ENCODE measurements around the gene CBX4. TPM values are rescaled to one million over a fixed set of nuclear protein-coding genes. Genes with fewer than 3 reads are reported as not detected.

The CBX4 gene
- total RNA-seq, 1 donor from 2014 or later, result 6.8 TPM

GRCh38 chr17:79861413-79862216, 22.4 kb upstream of the CBX4 start:
- no peaks in the 10 kb centered on the region for H3K4me1 Mint-ChIP-seq (ENCODE audit: unreplicated experiment)
- H3K9me3 Mint-ChIP-seq (ENCODE audit: unreplicated experiment), result no peaks in the 10 kb centered on the region
- H3K27ac Mint-ChIP-seq (ENCODE audit: unreplicated experiment), result peak overlapping the region; percentile 31
- TF ChIP-seq, protein P1, sequence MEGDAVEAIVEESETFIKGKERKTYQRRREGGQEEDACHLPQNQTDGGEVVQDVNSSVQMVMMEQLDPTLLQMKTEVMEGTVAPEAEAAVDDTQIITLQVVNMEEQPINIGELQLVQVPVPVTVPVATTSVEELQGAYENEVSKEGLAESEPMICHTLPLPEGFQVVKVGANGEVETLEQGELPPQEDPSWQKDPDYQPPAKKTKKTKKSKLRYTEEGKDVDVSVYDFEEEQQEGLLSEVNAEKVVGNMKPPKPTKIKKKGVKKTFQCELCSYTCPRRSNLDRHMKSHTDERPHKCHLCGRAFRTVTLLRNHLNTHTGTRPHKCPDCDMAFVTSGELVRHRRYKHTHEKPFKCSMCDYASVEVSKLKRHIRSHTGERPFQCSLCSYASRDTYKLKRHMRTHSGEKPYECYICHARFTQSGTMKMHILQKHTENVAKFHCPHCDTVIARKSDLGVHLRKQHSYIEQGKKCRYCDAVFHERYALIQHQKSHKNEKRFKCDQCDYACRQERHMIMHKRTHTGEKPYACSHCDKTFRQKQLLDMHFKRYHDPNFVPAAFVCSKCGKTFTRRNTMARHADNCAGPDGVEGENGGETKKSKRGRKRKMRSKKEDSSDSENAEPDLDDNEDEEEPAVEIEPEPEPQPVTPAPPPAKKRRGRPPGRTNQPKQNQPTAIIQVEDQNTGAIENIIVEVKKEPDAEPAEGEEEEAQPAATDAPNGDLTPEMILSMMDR (IDR thresholded peaks at IDR 0.05; ENCODE audit: unreplicated experiment), result no peak
- no peaks in the 10 kb centered on the region for H3K36me3 Mint-ChIP-seq (ENCODE audit: low read depth, unreplicated experiment)
- no peak overlapping the region for H3K4me3 Mint-ChIP-seq (ENCODE audit: unreplicated experiment)
- DNase-seq (ENCODE audit: low spot score), result no peak
- peaks cover 23% of the 10 kb centered on the region for H3K27me3 Mint-ChIP-seq (ENCODE audit: unreplicated experiment)

DNA sequence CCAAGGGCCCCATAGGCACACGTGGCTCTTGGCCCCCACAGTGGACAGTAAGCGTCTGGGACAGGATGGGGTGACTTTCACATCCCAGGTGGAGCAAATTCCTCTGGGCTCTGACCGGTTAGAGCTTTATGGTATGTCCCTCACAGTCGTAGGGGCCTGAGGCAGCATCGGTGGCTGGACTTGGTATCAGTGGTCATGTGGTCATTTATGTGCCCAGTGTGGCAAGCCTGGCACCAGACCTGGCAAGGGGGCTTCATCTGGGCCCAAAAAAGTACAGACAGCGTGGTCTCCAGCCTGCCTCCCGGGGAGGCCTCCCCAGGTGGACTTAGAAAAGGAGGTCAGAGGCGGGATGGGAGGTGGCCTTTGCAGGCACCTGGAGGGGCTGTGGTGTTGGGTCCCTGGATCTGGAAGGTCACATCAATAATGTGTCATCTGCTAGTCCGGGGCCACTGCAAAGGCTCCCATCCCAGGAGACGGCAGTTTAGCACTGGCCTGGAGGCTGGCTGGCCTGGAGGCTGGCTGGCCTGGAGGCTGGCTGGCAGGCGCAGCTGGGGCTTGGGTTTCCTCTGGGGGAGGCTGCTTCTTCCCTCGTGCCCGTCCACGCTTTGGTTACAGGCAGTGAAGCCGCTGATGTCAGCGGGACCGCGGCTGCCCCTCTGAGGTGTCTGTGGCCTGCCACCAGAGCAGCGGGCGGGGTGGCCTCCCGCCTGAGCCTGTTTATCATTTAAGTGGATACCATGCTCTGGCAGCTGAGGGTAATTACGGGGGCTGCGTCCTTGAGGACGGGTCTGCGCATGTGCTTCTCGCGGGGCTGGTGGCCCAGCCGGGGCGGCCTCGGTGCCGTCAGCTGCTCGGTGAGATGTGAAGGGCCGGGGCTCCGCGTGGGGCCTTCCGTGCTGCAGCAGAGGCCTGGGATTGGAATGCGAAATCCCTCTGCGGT, 20.7 kb upstream of the CBX4 start:
- Mint-ChIP-seq H3K4me1 (ENCODE audit: unreplicated experiment) (no peaks in the 10 kb centered on the region), H3K27me3 (ENCODE audit: unreplicated experiment) (peaks cover 20% of the 10 kb centered on the region), H3K9me3 (ENCODE audit: unreplicated experiment) (no peaks in the 10 kb centered on the region), H3K36me3 (ENCODE audit: low read depth, unreplicated experiment) (no peaks in the 10 kb centered on the region), H3K27ac (ENCODE audit: unreplicated experiment) (no peak overlapping the region), H3K4me3 (ENCODE audit: unreplicated experiment) (no peak overlapping the region)
- DNase-seq (ENCODE audit: low spot score), result no peak
- TF ChIP-seq, protein P1 (IDR thresholded peaks at IDR 0.05; ENCODE audit: unreplicated experiment), result no peak

- TF ChIP-seq, protein P1 (IDR thresholded peaks at IDR 0.05; ENCODE audit: unreplicated experiment), result no peak
- peaks cover 19% of the 10 kb centered on the region for H3K27me3 Mint-ChIP-seq (ENCODE audit: unreplicated experiment)
- DNase-seq (ENCODE audit: low spot score), result no peak
- no peak overlapping the region for H3K27ac Mint-ChIP-seq (ENCODE audit: unreplicated experiment)
- no peak overlapping the region for H3K4me3 Mint-ChIP-seq (ENCODE audit: unreplicated experiment)
- no peaks in the 10 kb centered on the region for H3K36me3 Mint-ChIP-seq (ENCODE audit: low read depth, unreplicated experiment)
- no peaks in the 10 kb centered on the region for H3K9me3 Mint-ChIP-seq (ENCODE audit: unreplicated experiment)
- H3K4me1 Mint-ChIP-seq (ENCODE audit: unreplicated experiment), result no peaks in the 10 kb centered on the region
Measured at GRCh38 chr17:79857095-79857494, 17.9 kb upstream of the CBX4 start.

- no peaks in the 10 kb centered on the region for H3K36me3 Mint-ChIP-seq (ENCODE audit: low read depth, unreplicated experiment)
- peaks cover 17% of the 10 kb centered on the region for H3K27me3 Mint-ChIP-seq (ENCODE audit: unreplicated experiment)
- TF ChIP-seq, protein P1 (IDR thresholded peaks at IDR 0.05; ENCODE audit: unreplicated experiment), result no peak
- no peaks in the 10 kb centered on the region for H3K9me3 Mint-ChIP-seq (ENCODE audit: unreplicated experiment)
- H3K4me3 Mint-ChIP-seq (ENCODE audit: unreplicated experiment), result no peak overlapping the region
- no peak overlapping the region for H3K27ac Mint-ChIP-seq (ENCODE audit: unreplicated experiment)
- H3K4me1 Mint-ChIP-seq (ENCODE audit: unreplicated experiment), result no peaks in the 10 kb centered on the region
- no peak for DNase-seq (ENCODE audit: low spot score)
Measured at GRCh38 chr17:79855331-79856124, 16.3 kb upstream of the CBX4 start.

Measured in endothelial cell (in vitro differentiated cells).